Uterus (tissue), 4 donors: Measurements from ENCODE around the gene SLC35E2B. TPM values are rescaled to one million over a fixed set of nuclear protein-coding genes. Genes with fewer than 3 reads are reported as not detected.

Experiments used
- DNase-seq, 2 donors: peaks; one replicate each; pipeline ENCODE4 v3.0.0-alpha.2; 2019 to 2020
- H3K27ac ChIP-seq, 2 donors: fragments of 200-600 bp; sonication (generic); 1 replicate in 1 of 2; 2 replicates in 1 of 2; pipeline ENCODE4 v1.5.1; 2016 to 2018
- H3K27me3 ChIP-seq, 2 donors: fragments of 200-600 bp; sonication (generic); one replicate each; pipeline ENCODE4 v1.5.1; 2018 to 2019; ENCODE audit warnings: control low read depth in 1 of 2
- H3K36me3 ChIP-seq, 2 donors: fragments of 200-600 bp; sonication (generic); one replicate each; pipeline ENCODE4 v1.5.1; 2019; ENCODE audit warnings: control low read depth in 1 of 2
- H3K4me1 ChIP-seq, 2 donors: fragments of 200-600 bp; sonication (generic); one replicate each; pipeline ENCODE4 v1.5.1; 2018 to 2019; ENCODE audit warnings: control low read depth in 1 of 2
- H3K4me3 ChIP-seq, 2 donors: fragments of 200-600 bp; sonication (generic); 1 replicate in 1 of 2; 2 replicates in 1 of 2; pipeline ENCODE4 v1.5.1; 2018 to 2019; ENCODE audit warnings: mild to moderate bottlenecking in 1 of 2
- H3K9me3 ChIP-seq, 2 donors: fragments of 200-600 bp; sonication (generic); one replicate each; pipeline ENCODE4 v1.5.1; 2019; ENCODE audit warnings: control low read depth in 1 of 2
- CTCF ChIP-seq, 4 experiments: fragments of 200-600 bp in 2 of 4; fragments of 450-650 bp in 2 of 4; sonication (generic) in 2 of 4; IDR thresholded peaks; one replicate each; pipeline ENCODE4 v1.5.1; 2016 to 2019; ENCODE audit warnings: antibody characterized with exemption in 4 of 4, mild to moderate bottlenecking in 2 of 4, moderate library complexity in 1 of 4
- POLR2A ChIP-seq, 2 donors: fragments of 450-650 bp; IDR thresholded peaks; one replicate each; pipeline ENCODE4 v1.6.1; 2016; ENCODE audit warnings: antibody characterized with exemption in 2 of 2, mild to moderate bottlenecking in 1 of 2, moderate library complexity in 1 of 2
- intact Hi-C: fragments of 100-400 bp; cut with DNase I; formaldehyde crosslinking; loops from one replicate; pipeline ENCODE4 v1.15.1; 2023; ENCODE audit warnings: low total_unique reads
- total RNA-seq, 4 donors: library from RNA; depleted of rRNA in 3 of 4; stranded (reverse); fragments of >200 nt in 3 of 4; gene quantifications; one replicate each; pipeline versions ENCODE4 v1.1.0 to v1.2.4, GENCODE V29; 2014 to 2023
- donor health status: DM: yes; HTN: yes; CAD: no.

SLC35E2B gene
- total RNA-seq, 4 donors from 2014 or later: 19.1 to 59.2 (median 52.5) TPM

- no peaks in the 10 kb centered on the region for H3K36me3 ChIP-seq
- no peaks in the 10 kb centered on the region for H3K4me1 ChIP-seq
- H3K9me3 ChIP-seq: no peaks in the 10 kb centered on the region
- no peaks in the 10 kb centered on the region for H3K27me3 ChIP-seq
- no peak overlapping the region for H3K4me3 ChIP-seq
- no peak for DNase-seq
- intact Hi-C loops: no loop called here
- no peak overlapping the region for H3K27ac ChIP-seq
- no peak for TF ChIP-seq CTCF (IDR thresholded peaks at IDR 0.05)
- TF ChIP-seq POLR2A (IDR thresholded peaks at IDR 0.05): no peak
Observed at GRCh38 chr1:1672181-1672965, 20.2 kb downstream of the SLC35E2B start.

- Histone ChIP-seq H3K4me3 (no peak overlapping the region), H3K27me3 (no peaks in the 10 kb centered on the region), H3K4me1 (no peaks in the 10 kb centered on the region), H3K36me3 (no peaks in the 10 kb centered on the region), H3K27ac (no peak overlapping the region), H3K9me3 (no peaks in the 10 kb centered on the region)
- intact Hi-C loops: no loop called here
- TF ChIP-seq CTCF (IDR thresholded peaks at IDR 0.05) (no peak), POLR2A (IDR thresholded peaks at IDR 0.05) (no peak)
- DNase-seq: no peak
Observed at GRCh38 chr1:1671365-1672119, 21.1 kb downstream of the SLC35E2B start.

GRCh38 chr1:1670866-1671265 is 21.7 kb downstream of the SLC35E2B start:
- intact Hi-C loops: no loop called here
- TF ChIP-seq POLR2A (IDR thresholded peaks at IDR 0.05): no peak
- TF ChIP-seq CTCF (IDR thresholded peaks at IDR 0.05): no peak

GRCh38 chr1:1669468-1670440 is 22.8 kb downstream of the SLC35E2B start:
- TF ChIP-seq CTCF (IDR thresholded peaks at IDR 0.05) (no peak), POLR2A (IDR thresholded peaks at IDR 0.05) (no peak)
- no peak for DNase-seq
- H3K36me3 ChIP-seq: no peaks in the 10 kb centered on the region

More at GRCh38 chr1:1670866-1671265, 21.7 kb downstream of the SLC35E2B start:
- Histone ChIP-seq H3K9me3 (no peaks in the 10 kb centered on the region), H3K4me1 (no peaks in the 10 kb centered on the region), H3K27me3 (no peaks in the 10 kb centered on the region), H3K4me3 (no peak overlapping the region), H3K27ac (no peak overlapping the region), H3K36me3 (no peaks in the 10 kb centered on the region)
- DNase-seq: no peak

More at GRCh38 chr1:1669468-1670440, 22.8 kb downstream of the SLC35E2B start:
- no peak overlapping the region for H3K4me3 ChIP-seq
- H3K4me1 ChIP-seq: no peaks in the 10 kb centered on the region
- H3K9me3 ChIP-seq: no peaks in the 10 kb centered on the region
- no peak overlapping the region for H3K27ac ChIP-seq
- no peaks in the 10 kb centered on the region for H3K27me3 ChIP-seq
- intact Hi-C loops: no loop called here
